PC-3 (cell line): ENCODE measurements around the gene AP1AR. TPM values are rescaled to one million over a fixed set of nuclear protein-coding genes. Genes with fewer than 3 reads are reported as not detected.

Experiments used
- ATAC-seq: fragments of 200-7000 bp; cut with Tn5 transposase; 2 replicates; pipeline ENCODE4 v1.9.1; 2020; ENCODE audit warnings: mild to moderate bottlenecking, moderate library complexity
- BruUV-seq: library from RNA; stranded (reverse); fragments of 400-500 nt; replicated peaks from 2 replicates; lab custom pipeline; 2021; lab: Mats Ljungman, UMichigan
- CTCF ChIA-PET: fragments of 300-600 bp; sonication (Branson Sonifier 250); formaldehyde crosslinking; loops from one replicate; lab custom pipeline; 2022; ENCODE audit warnings: antibody characterized with exemption; lab: Charles Lee
- POLR2A ChIA-PET: fragments of 300-600 bp; sonication (Branson Sonifier 250); formaldehyde crosslinking; loops from one replicate; lab custom pipeline; 2022; ENCODE audit warnings: antibody characterized with exemption; ENCODE audit not compliant: unreplicated experiment; lab: Charles Lee
- DNase-seq: peaks from one replicate; pipeline ENCODE4 v3.0.0-alpha.2; 2015
- H2AFZ ChIP-seq: fragments of 300-600 bp; sonication (generic); 2 replicates; pipeline ENCODE4 v1.6.0; 2016; ENCODE audit warnings: antibody characterized with exemption, low read length
- H3F3A ChIP-seq: fragments of 300-600 bp; sonication (generic); one replicate; pipeline ENCODE4 v1.6.0; 2017; ENCODE audit warnings: antibody characterized with exemption, low read length, control low read depth, mild to moderate bottlenecking; ENCODE audit not compliant: unreplicated experiment
- H3K27ac ChIP-seq: fragments of 300-600 bp; sonication (generic); 2 replicates; pipeline ENCODE4 v1.5.1; 2016; ENCODE audit warnings: mild to moderate bottlenecking, low read length
- H3K27me3 ChIP-seq: fragments of 300-600 bp; sonication (generic); 2 replicates; pipeline ENCODE4 v1.6.1; 2016; ENCODE audit warnings: low read length, mixed read lengths
- H3K36me3 ChIP-seq: fragments of 300-600 bp; sonication (generic); 2 replicates; pipeline ENCODE4 v1.6.1; 2016; ENCODE audit warnings: low read depth, mixed run types, low read length, mixed read lengths
- H3K4me1 ChIP-seq: fragments of 300-600 bp; sonication (generic); 2 replicates; pipeline ENCODE4 v1.5.1; 2016; ENCODE audit warnings: low read length; ENCODE audit not compliant: insufficient read depth
- H3K4me2 ChIP-seq: fragments of 300-600 bp; sonication (generic); 2 replicates; pipeline ENCODE4 v1.6.0; 2016; ENCODE audit warnings: low read length
- H3K4me3 ChIP-seq: fragments of 300-600 bp; sonication (generic); 2 replicates; pipeline ENCODE4 v1.5.1; 2016; ENCODE audit warnings: mild to moderate bottlenecking, low read length, mixed read lengths
- H3K79me2 ChIP-seq: fragments of 300-600 bp; sonication (generic); 2 replicates; pipeline ENCODE4 v1.6.1; 2017; ENCODE audit warnings: low read length, mixed read lengths
- H3K9ac ChIP-seq: fragments of 300-600 bp; sonication (generic); 2 replicates; pipeline ENCODE4 v1.6.0; 2016; ENCODE audit warnings: mild to moderate bottlenecking, low read length
- H3K9me2 ChIP-seq: fragments of 300-600 bp; sonication (generic); replicated peaks from 2 replicates; pipeline ENCODE4 v1.6.1; 2016; ENCODE audit warnings: mixed run types, low read length, mixed read lengths
- H3K9me3 ChIP-seq: fragments of 300-600 bp; sonication (generic); 2 replicates; pipeline ENCODE4 v1.6.1; 2016; ENCODE audit warnings: low read length, mixed read lengths
- H4K20me1 ChIP-seq: fragments of 300-600 bp; sonication (generic); 2 replicates; pipeline ENCODE4 v1.6.1; 2016; ENCODE audit warnings: low read length, mixed read lengths
- CTCF ChIP-seq: fragments of 300-600 bp; sonication (generic); conservative IDR thresholded peaks from 2 replicates; pipeline ENCODE4 v1.5.1; 2017; ENCODE audit warnings: antibody characterized with exemption, low read depth, mild to moderate bottlenecking, low read length
- EZH2 ChIP-seq: fragments of 300-600 bp; sonication (generic); IDR thresholded peaks from one replicate; pipeline ENCODE4 v1.6.1; 2017; ENCODE audit warnings: antibody characterized with exemption, mild to moderate bottlenecking, low read length; ENCODE audit not compliant: unreplicated experiment
- EZH2phosphoT487 ChIP-seq: fragments of 300-600 bp; sonication (generic); IDR thresholded peaks from 2 replicates; pipeline ENCODE4 v1.6.1; 2018; ENCODE audit warnings: mild to moderate bottlenecking, antibody characterized with exemption, low read length, borderline replicate concordance
- intact Hi-C: fragments of 100-400 bp; cut with micrococcal nuclease; formaldehyde crosslinking; loops from 2 replicates; pipeline ENCODE4 v1.9.0; 2023
- total RNA-seq: library from RNA; depleted of rRNA; stranded (reverse); fragments of >200 nt; gene quantifications from 2 replicates; pipeline ENCODE4 v1.2.3, GENCODE V29; 2014

Gene AP1AR
- total RNA-seq, 1 experiment from 2014 or later, result 34.6 TPM

- intact Hi-C loops, result no loop called here
- no peaks in the 10 kb centered on the region for H3K9me3 ChIP-seq
- no peaks in the 10 kb centered on the region for H3K9me2 ChIP-seq
- H3K9ac ChIP-seq, result no peak overlapping the region
- H3K4me2 ChIP-seq, result no peak overlapping the region
- no peaks in the 10 kb centered on the region for H3F3A ChIP-seq
- no peak for ATAC-seq
- no peak for DNase-seq
- H3K27ac ChIP-seq, result no peak overlapping the region
- POLR2A ChIA-PET, result no interaction called here
- TF ChIP-seq EZH2, result no peak
- no peak for TF ChIP-seq CTCF
- H2AFZ ChIP-seq, result no peak overlapping the region
- no peaks in the 10 kb centered on the region for H3K79me2 ChIP-seq
- no peaks in the 10 kb centered on the region for H3K27me3 ChIP-seq
- H4K20me1 ChIP-seq, result no peaks in the 10 kb centered on the region
- BruUV-seq, result no TSS peak
- H3K4me1 ChIP-seq, result no peaks in the 10 kb centered on the region
- no peak overlapping the region for H3K4me3 ChIP-seq
- CTCF ChIA-PET, result no interaction called here
- H3K36me3 ChIP-seq, result no peaks in the 10 kb centered on the region
These were observed 48.3 kb upstream of the AP1AR start for GRCh38 chr4:112183252-112183651.

GRCh38 chr4:112184438-112184837, 47.1 kb upstream of the AP1AR start:
- TF ChIP-seq CTCF (no peak), EZH2 (no peak)
- ChIA-PET CTCF (no interaction called here), POLR2A (no interaction called here)
- no peaks in the 10 kb centered on the region for H3K9me2 ChIP-seq
- no peaks in the 10 kb centered on the region for H3K27me3 ChIP-seq
- H3K9me3 ChIP-seq, result no peaks in the 10 kb centered on the region
- no peak for ATAC-seq
- no peaks in the 10 kb centered on the region for H4K20me1 ChIP-seq
- no peaks in the 10 kb centered on the region for H3K4me1 ChIP-seq
- H3K27ac ChIP-seq, result no peak overlapping the region
- H3F3A ChIP-seq, result no peaks in the 10 kb centered on the region
- no peaks in the 10 kb centered on the region for H3K79me2 ChIP-seq
- intact Hi-C loops, result no loop called here
- H2AFZ ChIP-seq, result no peak overlapping the region
- H3K9ac ChIP-seq, result no peak overlapping the region
- no peak overlapping the region for H3K4me3 ChIP-seq
- no peaks in the 10 kb centered on the region for H3K36me3 ChIP-seq
- BruUV-seq, result no TSS peak
- no peak overlapping the region for H3K4me2 ChIP-seq
- no peak for DNase-seq

- no peak overlapping the region for H3K9ac ChIP-seq
- no peak for ATAC-seq
- no peak for DNase-seq
These were observed 46.3 kb upstream of the AP1AR start for GRCh38 chr4:112185334-112185733.

More at GRCh38 chr4:112185334-112185733, 46.3 kb upstream of the AP1AR start:
- intact Hi-C loops, result no loop called here
- POLR2A ChIA-PET, result no interaction called here
- CTCF ChIA-PET, result interaction anchor here (0.5 kb wide), 1 partner anchor 54 kb away, joined by 3 read pairs; no protein-coding TSS in a partner anchor
- H2AFZ ChIP-seq, result no peak overlapping the region
- no peak overlapping the region for H3K27ac ChIP-seq
- no peak overlapping the region for H3K4me3 ChIP-seq
- H3K4me1 ChIP-seq, result no peaks in the 10 kb centered on the region
- no peaks in the 10 kb centered on the region for H3K36me3 ChIP-seq
- H3K9me3 ChIP-seq, result no peaks in the 10 kb centered on the region
- no peaks in the 10 kb centered on the region for H3F3A ChIP-seq
- no peaks in the 10 kb centered on the region for H3K9me2 ChIP-seq
- H3K27me3 ChIP-seq, result no peaks in the 10 kb centered on the region
- BruUV-seq, result no TSS peak
- no peaks in the 10 kb centered on the region for H3K79me2 ChIP-seq
- TF ChIP-seq CTCF, result no peak
- TF ChIP-seq EZH2, result no peak
- TF ChIP-seq EZH2phosphoT487, result no peak
- no peak overlapping the region for H3K4me2 ChIP-seq
- no peaks in the 10 kb centered on the region for H4K20me1 ChIP-seq
